Iris pigment epithelial cell (primary cell): ENCODE results near the gene GDI2.
"Not testable (repeated sequence)": the region's sequence is repeated elsewhere in the genome, so short reads cannot be mapped to it uniquely, and the experiment has no call there.

Experiments
- DNase-seq: peaks from one replicate; pipeline ENCODE4 v3.0.0-alpha.2; 2011; ENCODE audit warnings: low read depth

Gene GDI2

GRCh38 chr10:5827841-5828240, 14.6 kb upstream of the GDI2 start:
- DNase-seq: no peak

GRCh38 chr10:5826511-5826910, 13.3 kb upstream of the GDI2 start:
- DNase-seq: not testable (repeated sequence)

- no peak for DNase-seq
Measured at GRCh38 chr10:5818894-5819293, 5.7 kb upstream of the GDI2 start.

- no peak for DNase-seq
Measured at GRCh38 chr10:5818048-5818331, 4.8 kb upstream of the GDI2 start.

GRCh38 chr10:5817322-5818047, 4.3 kb upstream of the GDI2 start:
- no peak for DNase-seq

- DNase-seq: no peak
Measured at GRCh38 chr10:5816170-5816569, 2.9 kb upstream of the GDI2 start.

- peak; percentile 44 for DNase-seq
Measured at GRCh38 chr10:5814110-5815107, 1.2 kb upstream of the GDI2 start.

GRCh38 chr10:5813091-5813340, 218 bp downstream of the GDI2 start:
- DNase-seq: no peak

- DNase-seq: no peak
Measured at GRCh38 chr10:5812283-5813090, 747 bp downstream of the GDI2 start.

GRCh38 chr10:5811387-5811821, 1.8 kb downstream of the GDI2 start:
- peak; percentile 67 for DNase-seq

- no peak for DNase-seq
Measured at GRCh38 chr10:5810225-5810624, 3.0 kb downstream of the GDI2 start.

- peak; percentile 20 for DNase-seq
Measured at GRCh38 chr10:5809527-5810154, 3.6 kb downstream of the GDI2 start.

- DNase-seq: not testable (repeated sequence)
Measured at GRCh38 chr10:5808783-5809392, 4.3 kb downstream of the GDI2 start.

GRCh38 chr10:5806745-5807144, 6.5 kb downstream of the GDI2 start:
- no peak for DNase-seq

GRCh38 chr10:5805711-5806110, 7.5 kb downstream of the GDI2 start:
- no peak for DNase-seq

- DNase-seq: no peak
Measured at GRCh38 chr10:5805260-5805659, 8.0 kb downstream of the GDI2 start.

GRCh38 chr10:5804386-5804785, 8.8 kb downstream of the GDI2 start:
- no peak for DNase-seq

GRCh38 chr10:5800782-5801181, 12.5 kb downstream of the GDI2 start:
- DNase-seq: peak; percentile 24

GRCh38 chr10:5794236-5794635, 19.0 kb downstream of the GDI2 start:
- DNase-seq: no peak

GRCh38 chr10:5789626-5790025, 23.6 kb downstream of the GDI2 start:
- DNase-seq: no peak

GRCh38 chr10:5788969-5789368, 24.3 kb downstream of the GDI2 start:
- no peak for DNase-seq

- no peak for DNase-seq
Measured at GRCh38 chr10:5783300-5783699, 29.9 kb downstream of the GDI2 start.
